AG10803 (cell line): ENCODE measurements around the gene ZNF511.

ENCODE experiments used
- DNase-seq: peaks from one replicate; pipeline ENCODE4 v3.0.0; 2010; ENCODE audit warnings: low read depth
- H3K4me3 ChIP-seq: 2 replicates; pipeline ENCODE4 v1.5.1; 2011; ENCODE audit warnings: mild to moderate bottlenecking, low read length, control low read depth
- CTCF ChIP-seq: conservative IDR thresholded peaks from 2 replicates; pipeline ENCODE4 v1.5.1; 2011; ENCODE audit warnings: mild to moderate bottlenecking, low read length, control low read depth, inconsistent platforms

The ZNF511 gene

GRCh38 chr10:133274751-133275683 is 33.7 kb upstream of the ZNF511 start:
- no peak for DNase-seq

GRCh38 chr10:133275684-133276092 is 33.0 kb upstream of the ZNF511 start:
- no peak for TF ChIP-seq CTCF
- H3K4me3 ChIP-seq: no peak overlapping the region
- DNase-seq: no peak

More at GRCh38 chr10:133274751-133275683, 33.7 kb upstream of the ZNF511 start:
- H3K4me3 ChIP-seq: no peak overlapping the region
- no peak for TF ChIP-seq CTCF

- no peak for DNase-seq
- no peak for TF ChIP-seq CTCF
- no peak overlapping the region for H3K4me3 ChIP-seq
These were observed 32.6 kb upstream of the ZNF511 start for GRCh38 chr10:133276100-133276434.

GRCh38 chr10:133276435-133277201 is 32.1 kb upstream of the ZNF511 start, which contains the start of gene ADAM8:
ADAM8 (minus strand) TSS chr10:133276868; CDS start chr10:133276817, 51 bp downstream.
- H3K4me3 ChIP-seq: no peak within 1 kb of the TSS
- no peak for DNase-seq
- no peak for TF ChIP-seq CTCF

GRCh38 chr10:133277277-133277992 is 31.3 kb upstream of the ZNF511 start:
- TF ChIP-seq CTCF: no peak
- DNase-seq: no peak
- no peak overlapping the region for H3K4me3 ChIP-seq

GRCh38 chr10:133277993-133278576 is 30.6 kb upstream of the ZNF511 start:
- no peak for TF ChIP-seq CTCF
- no peak overlapping the region for H3K4me3 ChIP-seq
- DNase-seq: no peak
